CD14-positive monocyte (primary cell): Measurements from ENCODE around the gene MCRIP2. TPM values are rescaled to one million over a fixed set of nuclear protein-coding genes. Genes with fewer than 3 reads are reported as not detected.

Source experiments
- DNase-seq, 3 donors: peaks; one replicate each; pipeline ENCODE4 v3.0.0-alpha.2; 2011 to 2022
- H2AFZ ChIP-seq: 2 replicates; pipeline ENCODE4 v1.6.0; 2012; ENCODE audit warnings: mild to moderate bottlenecking, low read depth, low read length, inconsistent platforms; ENCODE audit not compliant: insufficient read depth, poor library complexity, severe bottlenecking
- H3K27ac ChIP-seq, 2 donors: 1 replicate in 1 of 2; 2 replicates in 1 of 2; pipeline ENCODE4 v1.5.1; 2012 to 2013; ENCODE audit warnings: low read length in 2 of 2, control low read depth in 1 of 2, inconsistent platforms in 1 of 2, low read depth in 1 of 2, mild to moderate bottlenecking in 1 of 2
- H3K27me3 ChIP-seq, 2 donors: one replicate each; pipeline versions ENCODE4 v1.6.0 to v1.6.1; 2011 to 2013; ENCODE audit warnings: low read length in 2 of 2; ENCODE audit not compliant: control insufficient read depth in 2 of 2, insufficient read depth in 2 of 2
- H3K36me3 ChIP-seq, 2 donors: replicated peaks in 1 of 2; 1 replicate in 1 of 2; 2 replicates in 1 of 2; pipeline versions ENCODE4 v1.5.1 to v1.6.1; 2012 to 2013; ENCODE audit warnings: low read length in 2 of 2, control low read depth in 1 of 2, inconsistent platforms in 1 of 2, mild to moderate bottlenecking in 1 of 2; ENCODE audit not compliant: insufficient read depth in 2 of 2, control insufficient read depth in 1 of 2
- H3K4me1 ChIP-seq, 2 donors: 1 replicate in 1 of 2; 2 replicates in 1 of 2; pipeline versions ENCODE4 v1.5.1 to v1.6.1; 2012 to 2013; ENCODE audit warnings: low read length in 2 of 2, control low read depth in 1 of 2, inconsistent platforms in 1 of 2, mild to moderate bottlenecking in 1 of 2, moderate library complexity in 1 of 2; ENCODE audit not compliant: insufficient read depth in 2 of 2, control insufficient read depth in 1 of 2
- H3K4me2 ChIP-seq: replicated peaks from 2 replicates; pipeline ENCODE3; 2012; ENCODE audit warnings: low read length, moderate library complexity, mild to moderate bottlenecking; ENCODE audit not compliant: poor library complexity, severe bottlenecking; ENCODE audit errors: extremely low read depth
- H3K4me3 ChIP-seq, 3 experiments: fragments of 200-600 bp in 1 of 3; sonication (generic) in 1 of 3; replicated peaks in 1 of 3; 1 replicate in 2 of 3; 2 replicates in 1 of 3; pipeline ENCODE4 v1.5.1; 2011 to 2013; ENCODE audit warnings: low read length in 3 of 3, mild to moderate bottlenecking in 3 of 3, control low read depth in 2 of 3, low read depth in 2 of 3, inconsistent platforms in 1 of 3, moderate library complexity in 1 of 3
- H3K79me2 ChIP-seq: 2 replicates; pipeline ENCODE4 v1.6.0; 2012; ENCODE audit warnings: mild to moderate bottlenecking, control low read depth, inconsistent platforms, low read length, moderate library complexity; ENCODE audit not compliant: insufficient read depth
- H3K9ac ChIP-seq: 2 replicates; pipeline ENCODE4 v1.6.0; 2017; ENCODE audit warnings: low read length, mild to moderate bottlenecking; ENCODE audit not compliant: insufficient read depth, poor library complexity, severe bottlenecking
- H3K9me3 ChIP-seq, 2 donors: replicated peaks in 1 of 2; 1 replicate in 1 of 2; 2 replicates in 1 of 2; pipeline versions ENCODE4 v1.5.1 to v1.6.1; 2012 to 2013; ENCODE audit warnings: low read length in 2 of 2, control low read depth in 1 of 2; ENCODE audit not compliant: control insufficient read depth in 1 of 2, insufficient read depth in 1 of 2
- H4K20me1 ChIP-seq: 2 replicates; pipeline ENCODE4 v1.6.0; 2012; ENCODE audit warnings: mild to moderate bottlenecking, low read length, control low read depth, moderate library complexity; ENCODE audit not compliant: insufficient read depth
- H3K27ac Mint-ChIP-seq, 7 donors: one replicate each; pipeline ENCODE4 v1.8.0; 2020; ENCODE audit warnings: mild to moderate bottlenecking in 7 of 7, mixed read lengths in 7 of 7, moderate library complexity in 6 of 7, inconsistent platforms in 2 of 7
- H3K27me3 Mint-ChIP-seq, 3 donors: one replicate each; pipeline ENCODE4 v1.8.0; 2021 to 2022; ENCODE audit warnings: low read depth in 3 of 3, mild to moderate bottlenecking in 3 of 3, mixed read lengths in 3 of 3, moderate library complexity in 3 of 3, inconsistent platforms in 1 of 3
- H3K36me3 Mint-ChIP-seq, 2 donors: one replicate each; pipeline ENCODE4 v1.8.0; 2020; ENCODE audit warnings: mixed read lengths in 2 of 2, inconsistent platforms in 1 of 2, mild to moderate bottlenecking in 1 of 2
- H3K4me1 Mint-ChIP-seq: one replicate; pipeline ENCODE4 v1.8.0; 2020; ENCODE audit warnings: mild to moderate bottlenecking, mixed read lengths
- H3K4me3 Mint-ChIP-seq, 2 donors: one replicate each; pipeline ENCODE4 v1.8.0; 2020; ENCODE audit warnings: mild to moderate bottlenecking in 2 of 2, mixed read lengths in 2 of 2, moderate library complexity in 1 of 2
- H3K9me3 Mint-ChIP-seq, 7 donors: one replicate each; pipeline ENCODE4 v1.8.0; 2020 to 2022; ENCODE audit warnings: mixed read lengths in 7 of 7, mild to moderate bottlenecking in 6 of 7, moderate library complexity in 6 of 7, inconsistent platforms in 2 of 7
- CTCF ChIP-seq: fragments of 200-600 bp; IDR thresholded peaks from one replicate; pipeline ENCODE4 v1.8.0; 2022; ENCODE audit warnings: antibody characterized with exemption, mild to moderate bottlenecking
- WGBS: methylation state at CpG from one replicate; pipeline ENCODE4 v1.1.5; 2013; ENCODE audit warnings: missing lambda C conversion rate; ENCODE audit not compliant: insufficient coverage; 5-methylcytosine and 5-hydroxymethylcytosine counted together
- intact Hi-C, 2 donors: fragments of 100-400 bp; cut with micrococcal nuclease; formaldehyde crosslinking; loops; one replicate each; pipeline versions ENCODE4 v1.15.0 to v1.15.1; 2023
- polyA plus RNA-seq, 3 donors: library from polyadenylated mRNA; depleted of rRNA in 1 of 3; unstranded in 2 of 3; stranded (reverse) in 1 of 3; fragments of 300-500 nt in 2 of 3; fragments of >200 nt in 1 of 3; fragmentation: Illumina TruSeq in 2 of 3; gene quantifications; 1 replicate in 2 of 3; 2 replicates in 1 of 3; pipeline ENCODE4 v1.2.3, GENCODE V29; 2012 to 2021

The MCRIP2 gene
- polyA plus RNA-seq, 3 donors: 23.7 to 65.6 (median 42.1) TPM

- Histone ChIP-seq H3K4me3 (no peak overlapping the region), H3K27ac (no peak overlapping the region), H3K9me3 (no peaks in the 10 kb centered on the region), H3K79me2 (peaks cover 7% of the 10 kb centered on the region), H3K9ac (no peak overlapping the region), H4K20me1 (peaks cover 41% of the 10 kb centered on the region), H3K4me2 (peak overlapping the region; percentile 50), H2AFZ (no peak overlapping the region), H3K4me1 (peaks cover 17 to 29% of the 10 kb centered on the region in 2 donors), H3K27me3 (peaks cover 3 to 30% of the 10 kb centered on the region in 2 donors), H3K36me3 (peaks cover 29 to 32% of the 10 kb centered on the region in 2 donors)
- H3K36me3 Mint-ChIP-seq: peaks cover 20 to 30% of the 10 kb centered on the region in 2 donors
- peak overlapping the region in 1 of 2 donors; percentile 78 for H3K4me3 Mint-ChIP-seq
- no peak for TF ChIP-seq CTCF
- H3K9me3 Mint-ChIP-seq: peaks cover 0 to 5% (median 0%) of the 10 kb centered on the region in 7 donors
- H3K4me1 Mint-ChIP-seq: peaks cover 14% of the 10 kb centered on the region
- no peak for DNase-seq
- intact Hi-C loops: no loop called here
- H3K27ac Mint-ChIP-seq: no peak overlapping the region
- peaks cover 21 to 38% (median 23%) of the 10 kb centered on the region in 3 donors for H3K27me3 Mint-ChIP-seq
- 81% methylated on average over 14 of the region's 25 CpGs for WGBS
These were observed 34.4 kb downstream of the MCRIP2 start for GRCh38 chr16:675884-676564.

GRCh38 chr16:676565-676902 lies 34.9 kb downstream of the MCRIP2 start:
- H3K36me3 ChIP-seq: peaks cover 24 to 29% of the 10 kb centered on the region in 2 donors
- peaks cover 12% of the 10 kb centered on the region for H3K79me2 ChIP-seq
- Mint-ChIP-seq H3K4me1 (peaks cover 19% of the 10 kb centered on the region), H3K27me3 (peaks cover 21 to 38% (median 23%) of the 10 kb centered on the region in 3 donors), H3K4me3 (peak overlapping the region in 1 of 2 donors; percentile 78), H3K9me3 (peaks cover 0 to 5% (median 0%) of the 10 kb centered on the region in 7 donors), H3K27ac (no peak overlapping the region), H3K36me3 (peaks cover 18 to 31% of the 10 kb centered on the region in 2 donors)
- no peak for DNase-seq
- intact Hi-C loops: no loop called here
- no peak overlapping the region for H3K4me2 ChIP-seq
- peaks cover 3 to 30% of the 10 kb centered on the region in 2 donors for H3K27me3 ChIP-seq
- no peak overlapping the region for H3K27ac ChIP-seq
- H4K20me1 ChIP-seq: peaks cover 41% of the 10 kb centered on the region
- H3K9me3 ChIP-seq: no peaks in the 10 kb centered on the region
- H2AFZ ChIP-seq: no peak overlapping the region
- TF ChIP-seq CTCF: no peak
- no peak overlapping the region for H3K4me3 ChIP-seq
- H3K9ac ChIP-seq: no peak overlapping the region
- H3K4me1 ChIP-seq: peaks cover 22 to 34% of the 10 kb centered on the region in 2 donors
- 93% methylated on average over 21 of the region's 21 CpGs for WGBS
